ENCODE data around the gene ASCL3.
"Not testable (repeated sequence)": the region's sequence is repeated elsewhere in the genome, so short reads cannot be mapped to it uniquely, and the experiment has no call there.

The ASCL3 gene

GRCh38 chr11:8942518-8943066 lies at the start of gene ASCL3:
ASCL3 (minus strand) TSS chr11:8943016; CDS start chr11:8938161, 4,855 bp downstream.
- Histone ChIP-seq H3K27ac (ENCODE audit: low read length) (no peak within 1 kb of the TSS), H3K4me1 (ENCODE audit: control insufficient read depth, insufficient read depth, low read length) (no peaks in the 10 kb centered on the region), H3K36me3 (ENCODE audit: control insufficient read depth in 2 of 2, insufficient read depth in 2 of 2, low read length in 2 of 2) (peaks cover 4 to 6% of the 10 kb centered on the region in 2 donors), H3K4me3 (ENCODE audit: low read length in 2 of 2) (no peak within 1 kb of the TSS), H3K9me3 (ENCODE audit: control insufficient read depth in 2 of 2, low read length in 2 of 2) (no peaks in the 10 kb centered on the region), H3K9ac (ENCODE audit: low read length in 2 of 2) (no peak within 1 kb of the TSS), H3K27me3 (ENCODE audit: control insufficient read depth in 1 of 2, insufficient read depth in 2 of 2, low read length in 2 of 2) (no peaks in the 10 kb centered on the region)

- H3K27ac ChIP-seq (ENCODE audit: low read length), result no peak overlapping the region
- no peaks in the 10 kb centered on the region for H3K27me3 ChIP-seq (ENCODE audit: control insufficient read depth in 1 of 2, insufficient read depth in 2 of 2, low read length in 2 of 2)
- no peaks in the 10 kb centered on the region for H3K36me3 ChIP-seq (ENCODE audit: control insufficient read depth in 2 of 2, insufficient read depth in 2 of 2, low read length in 2 of 2)
- H3K4me3 ChIP-seq (ENCODE audit: low read length in 2 of 2), result no peak overlapping the region
- no peaks in the 10 kb centered on the region for H3K9me3 ChIP-seq (ENCODE audit: control insufficient read depth in 2 of 2, low read length in 2 of 2)
- no peaks in the 10 kb centered on the region for H3K4me1 ChIP-seq (ENCODE audit: control insufficient read depth, insufficient read depth, low read length)
- no peak overlapping the region for H3K9ac ChIP-seq (ENCODE audit: low read length in 2 of 2)
Observed at GRCh38 chr11:8989453-8989852, 46.6 kb upstream of the ASCL3 start.

GRCh38 chr11:8988329-8989234 lies 45.8 kb upstream of the ASCL3 start:
- peaks cover 0 to 2% of the 10 kb centered on the region in 2 donors for H3K36me3 ChIP-seq (ENCODE audit: control insufficient read depth in 2 of 2, insufficient read depth in 2 of 2, low read length in 2 of 2)
- no peak overlapping the region for H3K4me3 ChIP-seq (ENCODE audit: low read length in 2 of 2)
- no peaks in the 10 kb centered on the region for H3K4me1 ChIP-seq (ENCODE audit: control insufficient read depth, insufficient read depth, low read length)
- no peak overlapping the region for H3K9ac ChIP-seq (ENCODE audit: low read length in 2 of 2)
- no peaks in the 10 kb centered on the region for H3K9me3 ChIP-seq (ENCODE audit: control insufficient read depth in 2 of 2, low read length in 2 of 2)
- no peak overlapping the region for H3K27ac ChIP-seq (ENCODE audit: low read length)
- H3K27me3 ChIP-seq (ENCODE audit: control insufficient read depth in 1 of 2, insufficient read depth in 2 of 2, low read length in 2 of 2), result no peaks in the 10 kb centered on the region

GRCh38 chr11:8987446-8987845 lies 44.6 kb upstream of the ASCL3 start:
- H3K27me3 ChIP-seq (ENCODE audit: control insufficient read depth in 1 of 2, insufficient read depth in 2 of 2, low read length in 2 of 2), result no peaks in the 10 kb centered on the region
- H3K9ac ChIP-seq (ENCODE audit: low read length in 2 of 2), result no peak overlapping the region
- H3K27ac ChIP-seq (ENCODE audit: low read length), result no peak overlapping the region
- peaks cover 0 to 3% of the 10 kb centered on the region in 2 donors for H3K36me3 ChIP-seq (ENCODE audit: control insufficient read depth in 2 of 2, insufficient read depth in 2 of 2, low read length in 2 of 2)
- no peak overlapping the region for H3K4me3 ChIP-seq (ENCODE audit: low read length in 2 of 2)
- no peaks in the 10 kb centered on the region for H3K4me1 ChIP-seq (ENCODE audit: control insufficient read depth, insufficient read depth, low read length)
- H3K9me3 ChIP-seq (ENCODE audit: control insufficient read depth in 2 of 2, low read length in 2 of 2), result no peaks in the 10 kb centered on the region

GRCh38 chr11:8986772-8987171 lies 44.0 kb upstream of the ASCL3 start:
- not testable (repeated sequence) for H3K4me1 ChIP-seq (ENCODE audit: control insufficient read depth, insufficient read depth, low read length); H3K9me3 ChIP-seq (ENCODE audit: control insufficient read depth in 2 of 2, low read length in 2 of 2); H3K36me3 ChIP-seq (ENCODE audit: control insufficient read depth in 2 of 2, insufficient read depth in 2 of 2, low read length in 2 of 2); H3K27me3 ChIP-seq (ENCODE audit: control insufficient read depth in 1 of 2, insufficient read depth in 2 of 2, low read length in 2 of 2); H3K4me3 ChIP-seq (ENCODE audit: low read length in 2 of 2); H3K9ac ChIP-seq (ENCODE audit: low read length in 2 of 2); H3K27ac ChIP-seq (ENCODE audit: low read length)

GRCh38 chr11:8985462-8985861 lies 42.6 kb upstream of the ASCL3 start:
- peaks cover 0 to 3% of the 10 kb centered on the region in 2 donors for H3K36me3 ChIP-seq (ENCODE audit: control insufficient read depth in 2 of 2, insufficient read depth in 2 of 2, low read length in 2 of 2)
- H3K9me3 ChIP-seq (ENCODE audit: control insufficient read depth in 2 of 2, low read length in 2 of 2), result no peaks in the 10 kb centered on the region
- H3K27ac ChIP-seq (ENCODE audit: low read length), result no peak overlapping the region
- H3K9ac ChIP-seq (ENCODE audit: low read length in 2 of 2), result no peak overlapping the region
- H3K27me3 ChIP-seq (ENCODE audit: control insufficient read depth in 1 of 2, insufficient read depth in 2 of 2, low read length in 2 of 2), result no peaks in the 10 kb centered on the region
- no peak overlapping the region for H3K4me3 ChIP-seq (ENCODE audit: low read length in 2 of 2)
- H3K4me1 ChIP-seq (ENCODE audit: control insufficient read depth, insufficient read depth, low read length), result no peaks in the 10 kb centered on the region

GRCh38 chr11:8983552-8983951 lies 40.7 kb upstream of the ASCL3 start:
- no peaks in the 10 kb centered on the region for H3K27me3 ChIP-seq (ENCODE audit: control insufficient read depth in 1 of 2, insufficient read depth in 2 of 2, low read length in 2 of 2)
- peaks cover 0 to 3% of the 10 kb centered on the region in 2 donors for H3K36me3 ChIP-seq (ENCODE audit: control insufficient read depth in 2 of 2, insufficient read depth in 2 of 2, low read length in 2 of 2)
- no peak overlapping the region for H3K27ac ChIP-seq (ENCODE audit: low read length)
- no peaks in the 10 kb centered on the region for H3K9me3 ChIP-seq (ENCODE audit: control insufficient read depth in 2 of 2, low read length in 2 of 2)
- no peaks in the 10 kb centered on the region for H3K4me1 ChIP-seq (ENCODE audit: control insufficient read depth, insufficient read depth, low read length)
- no peak overlapping the region for H3K4me3 ChIP-seq (ENCODE audit: low read length in 2 of 2)
- no peak overlapping the region for H3K9ac ChIP-seq (ENCODE audit: low read length in 2 of 2)

GRCh38 chr11:8980485-8980884 lies 37.7 kb upstream of the ASCL3 start:
- H3K9ac ChIP-seq (ENCODE audit: low read length in 2 of 2), result no peak overlapping the region
- H3K4me3 ChIP-seq (ENCODE audit: low read length in 2 of 2), result no peak overlapping the region
- H3K36me3 ChIP-seq (ENCODE audit: control insufficient read depth in 2 of 2, insufficient read depth in 2 of 2, low read length in 2 of 2), result peaks cover 0 to 3% of the 10 kb centered on the region in 2 donors
- H3K9me3 ChIP-seq (ENCODE audit: control insufficient read depth in 2 of 2, low read length in 2 of 2), result no peaks in the 10 kb centered on the region
- H3K27me3 ChIP-seq (ENCODE audit: control insufficient read depth in 1 of 2, insufficient read depth in 2 of 2, low read length in 2 of 2), result no peaks in the 10 kb centered on the region
- no peaks in the 10 kb centered on the region for H3K4me1 ChIP-seq (ENCODE audit: control insufficient read depth, insufficient read depth, low read length)
- no peak overlapping the region for H3K27ac ChIP-seq (ENCODE audit: low read length)

GRCh38 chr11:8979365-8979764 lies 36.5 kb upstream of the ASCL3 start:
- not testable (repeated sequence) for H3K27ac ChIP-seq (ENCODE audit: low read length); H3K9ac ChIP-seq (ENCODE audit: low read length in 2 of 2); H3K9me3 ChIP-seq (ENCODE audit: control insufficient read depth in 2 of 2, low read length in 2 of 2); H3K4me1 ChIP-seq (ENCODE audit: control insufficient read depth, insufficient read depth, low read length); H3K36me3 ChIP-seq (ENCODE audit: control insufficient read depth in 2 of 2, insufficient read depth in 2 of 2, low read length in 2 of 2); H3K4me3 ChIP-seq (ENCODE audit: low read length in 2 of 2); H3K27me3 ChIP-seq (ENCODE audit: control insufficient read depth in 1 of 2, insufficient read depth in 2 of 2, low read length in 2 of 2)

- Histone ChIP-seq H3K27ac (ENCODE audit: low read length) (no peak overlapping the region), H3K4me1 (ENCODE audit: control insufficient read depth, insufficient read depth, low read length) (no peaks in the 10 kb centered on the region), H3K36me3 (ENCODE audit: control insufficient read depth in 2 of 2, insufficient read depth in 2 of 2, low read length in 2 of 2) (no peaks in the 10 kb centered on the region), H3K9ac (ENCODE audit: low read length in 2 of 2) (no peak overlapping the region), H3K4me3 (ENCODE audit: low read length in 2 of 2) (no peak overlapping the region), H3K27me3 (ENCODE audit: control insufficient read depth in 1 of 2, insufficient read depth in 2 of 2, low read length in 2 of 2) (no peaks in the 10 kb centered on the region), H3K9me3 (ENCODE audit: control insufficient read depth in 2 of 2, low read length in 2 of 2) (no peaks in the 10 kb centered on the region)
Observed at GRCh38 chr11:8973121-8973520, 30.3 kb upstream of the ASCL3 start.

GRCh38 chr11:8971924-8972316 lies 29.1 kb upstream of the ASCL3 start:
- no peaks in the 10 kb centered on the region for H3K4me1 ChIP-seq (ENCODE audit: control insufficient read depth, insufficient read depth, low read length)
- H3K36me3 ChIP-seq (ENCODE audit: control insufficient read depth in 2 of 2, insufficient read depth in 2 of 2, low read length in 2 of 2), result peaks cover 0 to 4% of the 10 kb centered on the region in 2 donors
- no peak overlapping the region for H3K27ac ChIP-seq (ENCODE audit: low read length)
- H3K4me3 ChIP-seq (ENCODE audit: low read length in 2 of 2), result no peak overlapping the region
- no peaks in the 10 kb centered on the region for H3K9me3 ChIP-seq (ENCODE audit: control insufficient read depth in 2 of 2, low read length in 2 of 2)
- H3K9ac ChIP-seq (ENCODE audit: low read length in 2 of 2), result no peak overlapping the region
- no peaks in the 10 kb centered on the region for H3K27me3 ChIP-seq (ENCODE audit: control insufficient read depth in 1 of 2, insufficient read depth in 2 of 2, low read length in 2 of 2)

Measured in stomach smooth muscle (tissue), 2 donors.